Measurements from ENCODE around the gene GPR3. TPM values are rescaled to one million over a fixed set of nuclear protein-coding genes. Genes with fewer than 3 reads are reported as not detected.
"Not testable (repeated sequence)": the region's sequence is repeated elsewhere in the genome, so short reads cannot be mapped to it uniquely, and the experiment has no call there.

Gene GPR3
- total and polyA plus RNA-seq, 2 experiments from 2014 or later, result 1.9 to 2.8 TPM

DNA sequence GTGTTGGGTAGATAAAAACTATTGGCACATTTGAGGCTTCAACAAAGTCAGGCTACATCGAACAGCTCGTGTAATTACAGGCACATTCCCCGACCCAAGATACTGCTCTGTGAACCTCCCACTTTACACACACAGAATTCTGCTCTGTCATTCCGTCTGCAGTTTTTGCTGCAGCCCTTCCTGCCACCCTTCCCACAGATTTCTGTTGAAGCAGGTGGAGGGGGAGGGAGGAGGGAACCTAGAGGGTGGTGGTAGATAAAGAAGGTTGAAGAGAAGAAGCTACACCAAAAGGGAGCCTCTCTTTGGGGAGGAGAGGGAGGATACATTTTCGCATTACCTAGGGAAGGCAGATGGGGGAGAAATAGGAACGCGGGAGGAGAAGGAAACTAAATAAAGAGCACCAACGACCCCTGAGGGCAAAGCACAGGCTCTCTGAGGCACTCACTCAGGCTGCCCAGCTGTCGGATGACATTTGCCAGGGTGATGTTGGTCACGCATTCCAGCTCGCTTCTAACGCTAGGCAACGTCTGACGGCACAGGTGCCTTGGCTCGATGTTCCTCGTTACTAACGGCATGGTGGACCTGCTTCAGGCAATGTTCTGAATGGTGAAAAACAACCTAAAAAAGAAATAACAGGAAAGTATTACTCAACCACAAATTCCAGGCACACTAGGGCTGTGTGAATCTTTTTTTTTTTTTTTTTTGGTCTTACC lies 36.0 kb downstream of the GPR3 start:
- peak; percentile 42 to 84 for DNase-seq (ENCODE audit: low read depth in 1 of 2, low spot score in 1 of 2)
- peak overlapping the region; percentile 99 for H3K27ac ChIP-seq

DNA sequence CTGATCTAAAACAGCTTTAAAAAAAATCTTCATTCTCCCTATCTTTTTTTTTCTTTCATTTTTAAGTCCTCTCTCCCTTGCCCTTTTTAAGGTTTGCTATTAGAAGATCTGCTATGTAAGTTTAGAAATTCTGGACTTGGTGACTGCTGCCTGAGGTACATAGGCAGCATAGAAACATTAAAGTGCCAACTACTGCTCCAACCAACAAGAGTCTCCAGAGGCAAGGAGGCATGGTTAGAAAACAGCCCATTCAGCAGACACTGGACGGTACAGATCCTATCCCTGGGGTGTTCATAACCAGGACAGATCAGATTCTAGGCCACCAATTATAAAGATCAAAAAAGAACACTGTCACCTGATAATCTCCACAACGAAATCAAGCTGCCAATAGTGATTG lies 36.6 kb downstream of the GPR3 start:
- TF ChIP-seq, protein P1, sequence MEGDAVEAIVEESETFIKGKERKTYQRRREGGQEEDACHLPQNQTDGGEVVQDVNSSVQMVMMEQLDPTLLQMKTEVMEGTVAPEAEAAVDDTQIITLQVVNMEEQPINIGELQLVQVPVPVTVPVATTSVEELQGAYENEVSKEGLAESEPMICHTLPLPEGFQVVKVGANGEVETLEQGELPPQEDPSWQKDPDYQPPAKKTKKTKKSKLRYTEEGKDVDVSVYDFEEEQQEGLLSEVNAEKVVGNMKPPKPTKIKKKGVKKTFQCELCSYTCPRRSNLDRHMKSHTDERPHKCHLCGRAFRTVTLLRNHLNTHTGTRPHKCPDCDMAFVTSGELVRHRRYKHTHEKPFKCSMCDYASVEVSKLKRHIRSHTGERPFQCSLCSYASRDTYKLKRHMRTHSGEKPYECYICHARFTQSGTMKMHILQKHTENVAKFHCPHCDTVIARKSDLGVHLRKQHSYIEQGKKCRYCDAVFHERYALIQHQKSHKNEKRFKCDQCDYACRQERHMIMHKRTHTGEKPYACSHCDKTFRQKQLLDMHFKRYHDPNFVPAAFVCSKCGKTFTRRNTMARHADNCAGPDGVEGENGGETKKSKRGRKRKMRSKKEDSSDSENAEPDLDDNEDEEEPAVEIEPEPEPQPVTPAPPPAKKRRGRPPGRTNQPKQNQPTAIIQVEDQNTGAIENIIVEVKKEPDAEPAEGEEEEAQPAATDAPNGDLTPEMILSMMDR (IDR thresholded peaks at IDR 0.05; ENCODE audit: low read depth, low read length), result no peak
- Histone ChIP-seq H3K27me3 (no peaks in the 10 kb centered on the region), H3K4me1 (ENCODE audit: low read depth) (peaks cover 53% of the 10 kb centered on the region), H3K4me3 (no peak overlapping the region), H3K9me3 (ENCODE audit: low read depth) (no peaks in the 10 kb centered on the region), H3K36me3 (no peaks in the 10 kb centered on the region), H3K27ac (peak overlapping the region; percentile 99)
- DNase-seq (ENCODE audit: low read depth in 1 of 2, low spot score in 1 of 2), result no peak

More for the DNA sequence above, 36.0 kb downstream of the GPR3 start:
- H3K27me3 ChIP-seq, result no peaks in the 10 kb centered on the region
- no peak overlapping the region for H3K4me3 ChIP-seq
- H3K9me3 ChIP-seq (ENCODE audit: low read depth), result no peaks in the 10 kb centered on the region
- TF ChIP-seq, protein P1 (IDR thresholded peaks at IDR 0.05; ENCODE audit: low read depth, low read length), result no peak
- no peaks in the 10 kb centered on the region for H3K36me3 ChIP-seq
- peaks cover 53% of the 10 kb centered on the region for H3K4me1 ChIP-seq (ENCODE audit: low read depth)

DNA sequence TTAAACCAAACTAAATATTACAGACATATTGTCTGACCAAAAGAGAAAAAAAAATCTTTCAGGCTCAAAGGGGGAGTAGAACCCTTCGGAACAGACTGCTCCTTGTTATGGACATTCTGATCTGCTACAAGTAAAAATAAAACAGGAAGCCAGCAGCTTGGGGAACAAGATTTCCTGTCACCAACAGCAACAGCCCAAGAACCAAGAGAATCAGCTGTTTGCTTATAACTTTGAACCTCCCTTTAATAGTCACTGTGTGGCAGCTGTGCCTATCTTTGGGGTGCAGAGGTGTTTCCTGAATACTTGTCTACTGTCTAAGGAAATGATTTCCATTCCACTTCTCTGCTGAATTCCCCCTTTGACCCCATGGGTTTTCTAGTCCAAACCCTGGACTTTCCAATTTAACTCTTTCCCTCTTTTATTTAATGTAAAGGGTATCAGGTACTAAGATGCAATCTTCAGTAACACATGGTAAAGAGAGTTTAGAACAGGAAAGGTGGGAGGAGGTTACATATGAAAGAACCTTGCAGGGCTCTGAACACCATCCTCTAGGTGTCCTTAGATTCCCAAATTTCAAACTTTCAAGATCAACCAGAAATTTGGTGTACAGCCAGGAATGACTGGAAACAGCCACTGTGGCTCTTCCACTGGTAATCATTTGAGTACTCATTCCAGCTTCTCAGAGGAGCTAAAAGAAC lies 38.6 kb downstream of the GPR3 start:
- TF ChIP-seq, protein P1 (IDR thresholded peaks at IDR 0.05; ENCODE audit: low read depth, low read length), result no peak
- Histone ChIP-seq H3K27ac (peak overlapping the region; percentile 99), H3K4me1 (ENCODE audit: low read depth) (peaks cover 62% of the 10 kb centered on the region), H3K4me3 (no peak overlapping the region), H3K9me3 (ENCODE audit: low read depth) (no peaks in the 10 kb centered on the region), H3K36me3 (no peaks in the 10 kb centered on the region), H3K27me3 (no peaks in the 10 kb centered on the region)
- peak in 1 of 2 donors; percentile 49 for DNase-seq (ENCODE audit: low read depth in 1 of 2, low spot score in 1 of 2)

DNA sequence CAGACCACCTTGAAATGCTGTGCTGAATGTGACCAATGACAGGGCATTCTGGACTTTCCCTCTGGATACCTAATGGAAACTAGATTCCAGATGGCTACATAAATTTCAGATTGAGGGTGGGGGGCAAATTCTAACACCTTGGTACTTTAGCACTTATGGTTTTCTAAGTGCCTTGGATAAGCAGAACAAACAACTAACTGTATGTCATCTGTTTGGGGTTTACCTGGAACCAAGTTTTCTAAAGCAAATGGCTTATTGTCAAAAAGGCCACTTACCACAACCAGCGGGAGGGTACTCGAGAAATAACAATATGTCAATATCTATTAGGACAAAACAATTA lies 39.1 kb downstream of the GPR3 start:
- Histone ChIP-seq H3K27ac (peak overlapping the region; percentile 99), H3K27me3 (no peaks in the 10 kb centered on the region), H3K4me3 (no peak overlapping the region), H3K36me3 (no peaks in the 10 kb centered on the region), H3K4me1 (ENCODE audit: low read depth) (peaks cover 65% of the 10 kb centered on the region), H3K9me3 (ENCODE audit: low read depth) (no peaks in the 10 kb centered on the region)
- no peak for DNase-seq (ENCODE audit: low read depth in 1 of 2, low spot score in 1 of 2)
- TF ChIP-seq, protein P1 (IDR thresholded peaks at IDR 0.05; ENCODE audit: low read depth, low read length), result no peak

DNA sequence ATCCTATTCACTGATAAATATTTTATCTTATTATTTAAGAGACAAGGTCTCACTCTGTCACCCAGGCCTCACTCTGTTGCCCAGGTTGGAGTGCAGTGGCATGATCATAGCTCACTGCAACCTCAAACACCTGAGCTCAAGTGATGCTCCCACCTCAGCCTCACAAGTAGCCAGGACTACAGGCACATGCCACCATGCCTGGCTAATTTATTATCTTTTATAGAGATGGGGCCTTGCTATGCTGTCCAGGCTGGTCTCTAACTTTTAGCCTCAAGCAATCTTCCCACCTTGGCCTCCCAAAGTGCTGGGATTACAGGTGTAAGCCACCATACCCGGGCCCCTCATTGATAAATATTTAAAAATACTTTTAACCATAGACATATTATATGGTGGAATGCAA lies 40.3 kb downstream of the GPR3 start:
- H3K36me3 ChIP-seq, result not testable (repeated sequence)

DNA sequence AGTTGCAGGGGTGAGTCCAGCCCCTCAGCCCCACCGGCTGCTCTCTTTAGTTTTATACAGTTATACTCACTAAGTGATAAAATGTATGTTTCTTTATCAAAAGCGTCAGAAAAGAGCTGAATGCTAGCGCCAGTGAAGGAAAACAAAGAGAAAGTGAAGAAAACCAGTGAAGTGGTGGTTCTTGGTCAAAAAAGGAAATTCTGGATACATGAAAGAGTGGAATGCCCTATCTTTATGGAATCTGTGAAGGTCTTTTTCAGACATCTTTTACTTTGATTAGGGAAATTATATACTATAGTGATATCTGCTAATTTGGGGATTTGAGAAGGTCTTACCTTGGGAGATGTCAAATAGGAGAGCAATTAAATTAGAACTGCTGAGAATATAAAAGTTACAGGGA lies 41.3 kb downstream of the GPR3 start:
- no peak for DNase-seq (ENCODE audit: low read depth in 1 of 2, low spot score in 1 of 2)
- Histone ChIP-seq H3K4me1 (ENCODE audit: low read depth) (peaks cover 63% of the 10 kb centered on the region), H3K36me3 (no peaks in the 10 kb centered on the region), H3K27ac (peak overlapping the region; percentile 22), H3K27me3 (no peaks in the 10 kb centered on the region), H3K4me3 (no peak overlapping the region), H3K9me3 (ENCODE audit: low read depth) (no peaks in the 10 kb centered on the region)
- TF ChIP-seq, protein P1 (IDR thresholded peaks at IDR 0.05; ENCODE audit: low read depth, low read length), result no peak

More for the DNA sequence above, 40.3 kb downstream of the GPR3 start:
- H3K27ac ChIP-seq; DNase-seq (ENCODE audit: low read depth in 1 of 2, low spot score in 1 of 2); H3K4me3 ChIP-seq; H3K9me3 ChIP-seq (ENCODE audit: low read depth); H3K27me3 ChIP-seq: not testable (repeated sequence)
- peaks cover 62% of the 10 kb centered on the region for H3K4me1 ChIP-seq (ENCODE audit: low read depth)
